HFF-Myc (cell line): ENCODE data around the gene EFR3B.
"Not testable (repeated sequence)": the region's sequence is repeated elsewhere in the genome, so short reads cannot be mapped to it uniquely, and the experiment has no call there.

Source experiments
- DNase-seq: peaks from one replicate; pipeline ENCODE4 v3.0.0-alpha.2; 2011; ENCODE audit warnings: low read depth; ENCODE audit errors: extremely low read depth
- H3K4me3 ChIP-seq: replicated peaks from 2 replicates; pipeline ENCODE4 v1.5.1; 2011; ENCODE audit warnings: low read depth, mild to moderate bottlenecking, control low read depth, low read length
- TF ChIP-seq, protein P1 (sequence below): IDR thresholded peaks from 2 replicates; pipeline ENCODE4 v1.5.1; 2012; ENCODE audit warnings: mild to moderate bottlenecking, low read depth, low read length, control low read depth; ENCODE audit errors: missing control alignments

Gene EFR3B

DNA sequence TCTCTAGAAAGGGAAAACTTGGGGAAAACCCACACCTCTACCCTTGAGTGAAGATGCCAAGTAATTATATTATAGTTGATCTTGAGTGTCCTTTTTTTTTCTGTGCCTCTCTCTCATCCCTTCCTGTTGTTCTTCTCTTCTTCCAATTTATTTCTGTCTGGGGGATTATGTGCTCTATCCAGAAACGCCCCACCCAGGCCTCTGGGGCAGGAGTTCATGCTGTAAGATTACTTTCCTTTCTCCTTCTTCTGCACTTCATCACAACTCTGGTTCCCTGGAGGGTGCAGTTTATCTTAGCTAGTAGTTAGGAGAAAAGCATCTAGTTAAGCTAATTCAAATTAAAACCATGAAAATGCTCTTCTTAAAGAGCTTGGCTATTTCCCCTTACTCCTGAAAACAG lies 39.8 kb upstream of the EFR3B start:
- no peak overlapping the region for H3K4me3 ChIP-seq
- TF ChIP-seq, protein P1, sequence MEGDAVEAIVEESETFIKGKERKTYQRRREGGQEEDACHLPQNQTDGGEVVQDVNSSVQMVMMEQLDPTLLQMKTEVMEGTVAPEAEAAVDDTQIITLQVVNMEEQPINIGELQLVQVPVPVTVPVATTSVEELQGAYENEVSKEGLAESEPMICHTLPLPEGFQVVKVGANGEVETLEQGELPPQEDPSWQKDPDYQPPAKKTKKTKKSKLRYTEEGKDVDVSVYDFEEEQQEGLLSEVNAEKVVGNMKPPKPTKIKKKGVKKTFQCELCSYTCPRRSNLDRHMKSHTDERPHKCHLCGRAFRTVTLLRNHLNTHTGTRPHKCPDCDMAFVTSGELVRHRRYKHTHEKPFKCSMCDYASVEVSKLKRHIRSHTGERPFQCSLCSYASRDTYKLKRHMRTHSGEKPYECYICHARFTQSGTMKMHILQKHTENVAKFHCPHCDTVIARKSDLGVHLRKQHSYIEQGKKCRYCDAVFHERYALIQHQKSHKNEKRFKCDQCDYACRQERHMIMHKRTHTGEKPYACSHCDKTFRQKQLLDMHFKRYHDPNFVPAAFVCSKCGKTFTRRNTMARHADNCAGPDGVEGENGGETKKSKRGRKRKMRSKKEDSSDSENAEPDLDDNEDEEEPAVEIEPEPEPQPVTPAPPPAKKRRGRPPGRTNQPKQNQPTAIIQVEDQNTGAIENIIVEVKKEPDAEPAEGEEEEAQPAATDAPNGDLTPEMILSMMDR, result no peak
- no peak for DNase-seq

DNA sequence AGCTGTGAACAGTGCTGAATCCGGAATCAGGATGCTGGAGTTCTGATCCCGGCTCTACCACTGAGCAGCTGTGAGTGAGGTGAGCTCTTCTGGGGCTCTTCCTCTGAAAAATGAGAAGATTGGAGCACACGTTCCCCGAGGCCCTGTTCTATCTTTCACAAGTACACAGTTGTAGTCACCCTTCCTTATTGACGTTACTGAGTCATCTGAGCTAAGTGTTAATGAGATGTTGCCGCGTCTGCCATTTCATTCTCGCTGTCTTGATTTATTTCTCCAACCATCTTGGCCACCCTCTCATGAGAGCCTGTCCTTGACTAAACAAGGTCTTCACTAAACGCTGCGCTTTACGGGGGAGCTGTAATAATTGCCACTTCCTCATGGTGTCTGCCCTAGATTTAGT lies 31.9 kb upstream of the EFR3B start:
- TF ChIP-seq, protein P1, result no peak
- no peak overlapping the region for H3K4me3 ChIP-seq
- no peak for DNase-seq

DNA sequence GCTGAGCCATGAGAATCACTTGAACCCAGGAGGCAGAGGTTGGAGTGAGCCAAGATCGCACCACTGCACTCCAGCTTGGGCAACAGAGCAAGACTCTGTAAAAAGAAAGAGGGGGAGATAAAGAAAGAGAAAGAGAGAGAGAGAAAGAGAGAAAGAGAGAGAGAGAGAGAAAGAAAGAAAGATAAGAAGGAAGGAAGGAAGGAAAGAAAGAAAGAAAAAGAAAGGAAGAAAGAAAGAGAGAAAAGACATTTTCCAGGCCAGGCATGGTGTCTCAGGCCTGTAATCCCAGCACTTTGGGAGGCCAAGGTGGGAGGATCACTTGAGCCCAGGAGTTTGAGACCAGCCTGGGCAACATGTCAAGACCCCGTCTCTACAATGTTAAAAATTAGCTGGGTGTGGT lies 30.5 kb upstream of the EFR3B start:
- not testable (repeated sequence) for DNase-seq, H3K4me3 ChIP-seq

DNA sequence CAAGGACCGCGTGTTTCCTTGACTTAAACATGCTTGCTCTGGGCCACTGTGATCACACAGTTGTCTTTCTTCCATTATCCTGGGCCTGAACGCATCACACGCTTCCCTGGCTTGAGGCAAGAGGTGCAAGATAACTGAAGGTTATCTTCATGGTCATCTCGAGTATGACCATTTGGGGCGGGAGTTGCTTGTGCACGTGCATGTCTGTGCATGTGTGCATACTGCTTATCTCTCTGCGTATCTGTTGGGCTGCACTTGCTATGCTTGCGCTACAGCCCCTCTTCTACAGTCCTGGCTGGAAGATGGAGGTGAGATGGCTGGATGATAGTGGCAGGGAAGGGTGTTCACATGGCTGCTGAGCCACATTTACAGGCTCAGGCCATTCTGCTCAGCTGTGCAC lies 27.2 kb upstream of the EFR3B start:
- no peak overlapping the region for H3K4me3 ChIP-seq
- DNase-seq, result no peak
- TF ChIP-seq, protein P1, result no peak

DNA sequence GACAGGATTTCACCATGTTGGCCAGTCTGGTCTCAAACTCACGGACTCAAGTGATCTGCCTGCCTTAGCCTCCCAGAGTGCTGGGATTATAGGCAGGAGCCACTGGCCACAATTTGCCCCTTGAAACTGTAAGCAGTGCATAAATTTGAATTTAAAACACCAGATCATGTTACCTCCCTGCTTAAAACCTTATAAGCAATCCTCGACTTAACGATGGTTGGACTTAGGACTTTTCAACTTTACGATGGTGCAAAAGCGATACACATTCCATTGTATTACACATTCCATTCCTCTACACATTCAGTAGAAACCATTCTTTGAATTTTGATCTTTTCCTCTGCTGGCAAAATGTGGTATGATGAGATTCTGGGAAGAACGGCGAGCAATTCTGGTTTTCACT lies 23.2 kb upstream of the EFR3B start:
- TF ChIP-seq, protein P1, result no peak
- DNase-seq, result no peak
- no peak overlapping the region for H3K4me3 ChIP-seq

DNA sequence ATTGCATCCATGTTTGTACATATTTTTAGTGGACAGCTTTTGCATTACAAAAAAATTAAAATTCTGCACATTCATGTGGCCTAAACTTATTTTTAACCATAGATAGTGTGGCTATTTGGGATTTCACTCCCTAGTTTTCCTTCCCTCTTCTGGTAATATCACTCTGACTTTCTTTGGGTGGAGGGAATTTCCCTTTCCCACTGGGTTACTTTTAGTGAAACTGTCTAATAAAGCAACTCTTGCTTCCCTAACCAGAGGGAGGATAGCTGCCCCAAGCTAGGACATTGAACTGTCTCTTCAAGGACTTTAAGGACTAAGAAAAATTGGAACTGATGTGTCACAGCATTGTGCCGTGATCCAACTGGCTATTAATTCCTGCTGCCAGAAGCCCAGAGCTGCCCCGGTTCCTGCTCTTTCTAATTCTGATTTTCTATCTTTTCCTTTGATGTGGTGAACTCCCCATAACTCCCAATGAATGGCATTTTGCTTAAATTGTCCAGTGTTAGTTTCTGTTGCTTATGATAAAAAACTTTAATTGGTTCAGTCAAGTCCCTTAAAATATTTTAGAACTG lies 20.0 kb upstream of the EFR3B start:
- no peak for DNase-seq
- no peak overlapping the region for H3K4me3 ChIP-seq
- TF ChIP-seq, protein P1, result no peak

DNA sequence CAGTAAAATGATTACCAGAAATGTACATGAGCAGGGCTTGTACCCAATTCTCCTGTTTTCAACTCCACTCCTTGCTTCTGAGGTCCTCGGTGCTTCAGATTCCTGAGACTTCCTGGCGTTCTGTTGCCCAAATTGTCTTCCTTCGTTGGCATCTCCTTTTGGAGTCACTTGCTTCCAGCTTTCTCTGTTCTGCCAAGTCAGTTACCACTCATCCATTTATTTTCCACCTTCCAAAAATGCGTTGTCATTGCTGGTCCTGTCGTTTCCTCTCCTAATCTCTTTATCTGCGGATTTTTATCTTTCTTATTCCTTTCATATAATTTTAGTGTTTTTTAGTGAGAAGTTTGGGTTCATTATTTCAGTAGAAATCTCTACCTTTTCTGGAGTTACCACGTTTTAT lies 18.5 kb upstream of the EFR3B start:
- H3K4me3 ChIP-seq, result no peak overlapping the region
- TF ChIP-seq, protein P1, result no peak
- DNase-seq, result no peak
